ENCODE measurements around the gene DCANP1. TPM values are rescaled to one million over a fixed set of nuclear protein-coding genes. Genes with fewer than 3 reads are reported as not detected.

Gene DCANP1
- total and polyA plus RNA-seq, 8 donors: not detected

- Histone ChIP-seq H3K27me3 (no peaks in the 10 kb centered on the region), H3K4me1 (no peaks in the 10 kb centered on the region), H3K9me3 (no peaks in the 10 kb centered on the region), H3K36me3 (no peaks in the 10 kb centered on the region), H3K27ac (no peak overlapping the region), H3K4me3 (no peak overlapping the region)
- TF ChIP-seq CTCF (IDR thresholded peaks at IDR 0.05): no peak
- FAIRE-seq (no peak), DNase-seq (no peak), ATAC-seq (no peak)
- intact Hi-C loops (cut with DNase I): no loop called here
- WGBS, 2 donors: 51 to 58% methylated on average over 7 of the region's 7 CpGs
Observed at GRCh38 chr5:135436951-135437418, 10.2 kb downstream of the DCANP1 start.

GRCh38 chr5:135435467-135436330 lies 11.4 kb downstream of the DCANP1 start:
- H3K4me3 ChIP-seq: no peak overlapping the region
- DNase-seq: no peak
- H3K27me3 ChIP-seq: no peaks in the 10 kb centered on the region
- no peaks in the 10 kb centered on the region for H3K9me3 ChIP-seq
- H3K36me3 ChIP-seq: no peaks in the 10 kb centered on the region
- no peaks in the 10 kb centered on the region for H3K4me1 ChIP-seq
- intact Hi-C loops (cut with DNase I): no loop called here
- no peak overlapping the region for H3K27ac ChIP-seq
- WGBS, 2 donors: 63 to 68% methylated on average over 9 of the region's 9 CpGs
- no peak for TF ChIP-seq CTCF (IDR thresholded peaks at IDR 0.05)
- no peak for FAIRE-seq
- no peak for ATAC-seq

DNA sequence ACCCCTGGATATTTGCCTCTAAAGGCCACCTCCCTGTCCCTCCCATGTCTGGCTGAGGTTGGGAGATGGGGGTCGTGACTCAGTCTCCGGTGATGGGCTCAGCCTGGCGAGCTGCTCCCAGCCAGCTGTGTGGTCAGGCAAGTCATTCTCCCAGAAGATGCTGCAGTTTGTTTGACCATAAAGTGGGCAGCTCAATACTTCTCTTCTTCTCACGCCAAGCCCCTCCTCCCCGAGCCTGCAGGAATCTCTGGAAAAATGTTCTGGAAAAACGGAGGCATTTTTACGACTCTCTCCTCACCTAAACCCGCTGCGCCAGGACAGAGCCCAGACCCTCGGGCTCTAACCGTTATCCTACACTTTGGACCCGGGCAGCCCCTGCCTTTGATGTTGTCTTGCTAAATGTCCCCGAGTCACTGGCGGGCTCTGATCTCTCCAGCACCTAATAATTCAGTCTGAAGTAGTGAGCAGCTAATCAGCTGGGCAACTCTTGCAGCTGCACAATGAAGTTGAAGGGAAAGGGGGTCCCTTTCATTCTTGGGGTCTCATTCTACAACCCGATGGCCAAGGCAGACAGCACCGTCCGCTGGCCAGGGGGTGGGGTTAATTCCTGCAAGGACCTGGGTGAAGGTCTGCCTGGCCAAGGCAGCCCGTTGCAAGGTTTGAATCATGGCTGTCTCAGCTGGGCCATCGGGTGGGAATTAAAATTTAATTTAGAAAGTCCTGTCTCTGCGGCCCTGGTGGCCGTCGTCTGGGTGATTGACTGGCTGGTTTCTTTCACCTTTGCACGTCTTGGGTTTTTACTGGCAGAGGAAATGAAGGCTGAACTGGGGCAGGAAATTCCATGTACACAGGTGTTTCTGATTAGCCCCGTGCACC lies 12.3 kb downstream of the DCANP1 start:
- DNase-seq (no peak), FAIRE-seq (no peak)

DNA sequence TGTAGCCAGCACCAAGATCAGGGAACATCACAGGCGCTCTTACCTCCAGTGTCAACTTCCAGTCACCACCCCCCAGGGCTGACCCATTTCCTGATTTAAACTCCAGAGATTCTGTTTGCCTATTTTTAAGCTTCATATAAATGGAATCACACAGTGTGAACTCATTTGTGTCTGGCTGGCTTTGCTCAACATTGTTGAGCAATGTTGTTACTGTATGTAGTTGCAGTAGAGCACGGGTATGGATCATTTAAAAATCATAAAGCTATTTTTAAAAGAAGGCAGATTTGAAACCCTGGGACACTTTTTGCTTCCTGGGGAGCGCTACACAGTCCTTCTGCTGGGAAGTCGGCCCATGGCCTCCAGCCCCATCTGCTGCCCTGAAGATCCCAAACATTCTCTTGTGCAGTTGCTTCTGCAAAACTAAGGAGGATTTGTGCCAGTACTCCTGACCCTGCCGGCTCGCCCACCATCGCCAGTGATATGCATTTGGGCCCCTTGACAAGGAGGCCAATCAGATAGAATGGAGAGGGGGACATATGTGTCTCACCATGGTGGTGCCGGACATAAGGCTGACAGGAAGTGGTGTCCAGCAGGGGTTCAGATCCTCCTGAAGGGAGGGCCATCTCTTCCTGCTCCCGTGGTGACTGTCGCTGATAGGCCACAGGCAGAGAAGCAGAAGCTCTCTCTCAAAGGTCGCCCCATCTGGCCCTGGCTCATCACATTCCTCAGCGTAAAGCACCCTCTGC lies 13.3 kb downstream of the DCANP1 start:
- DNase-seq: no peak
- peak in 2 of 4 donors; percentile 31 to 51 for ATAC-seq
- Histone ChIP-seq H3K27me3 (no peaks in the 10 kb centered on the region), H3K36me3 (no peaks in the 10 kb centered on the region), H3K4me1 (no peaks in the 10 kb centered on the region), H3K4me3 (no peak overlapping the region), H3K27ac (no peak overlapping the region), H3K9me3 (no peaks in the 10 kb centered on the region)
- FAIRE-seq: no peak
- intact Hi-C loops (cut with DNase I): no loop called here
- WGBS, 2 donors: 69 to 78% methylated on average over 12 of the region's 12 CpGs
- TF ChIP-seq CTCF (IDR thresholded peaks at IDR 0.05): no peak

More for the DNA sequence above, 12.3 kb downstream of the DCANP1 start:
- Histone ChIP-seq H3K36me3 (no peaks in the 10 kb centered on the region), H3K4me3 (no peak overlapping the region), H3K27me3 (no peaks in the 10 kb centered on the region), H3K27ac (no peak overlapping the region), H3K4me1 (no peaks in the 10 kb centered on the region), H3K9me3 (no peaks in the 10 kb centered on the region)
- intact Hi-C loops (cut with DNase I): no loop called here
- ATAC-seq: no peak
- no peak for TF ChIP-seq CTCF (IDR thresholded peaks at IDR 0.05)
- 44 to 53% methylated on average over 24 of the region's 24 CpGs for WGBS, 2 donors

Data from pancreas (tissue), 10 donors.